H1 (cell line): Measurements from ENCODE around the gene GIN1.

Experiments used
- BACH1 ChIP-seq: IDR thresholded peaks from 2 replicates; pipeline ENCODE4 v1.6.1; 2012; ENCODE audit warnings: low read length, improper control_type of control experiment
- BRCA1 ChIP-seq: IDR thresholded peaks from 2 replicates; pipeline ENCODE4 v1.6.1; 2012; ENCODE audit warnings: low read depth, low read length, improper control_type of control experiment
- CHD2 ChIP-seq: IDR thresholded peaks from 2 replicates; pipeline ENCODE4 v1.6.1; 2012; ENCODE audit warnings: low read length, improper control_type of control experiment
- CREB1 ChIP-seq: IDR thresholded peaks from 2 replicates; pipeline ENCODE4 v1.6.1; 2012; ENCODE audit warnings: inconsistent platforms
- CTBP2 ChIP-seq: IDR thresholded peaks from 2 replicates; pipeline ENCODE4 v1.7.0; 2011; ENCODE audit warnings: borderline replicate concordance, mild to moderate bottlenecking, moderate library complexity, mixed read lengths, low read length; ENCODE audit not compliant: insufficient read depth, insufficient read length
- EGR1 ChIP-seq: IDR thresholded peaks from 2 replicates; pipeline ENCODE4 v1.6.1; 2011; ENCODE audit warnings: low read depth, low read length, borderline replicate concordance
- FOSL1 ChIP-seq: IDR thresholded peaks from 2 replicates; pipeline ENCODE4 v1.6.1; 2011; ENCODE audit warnings: mild to moderate bottlenecking, low read depth, low read length, moderate library complexity; ENCODE audit not compliant: insufficient read depth
- SP4 ChIP-seq: IDR thresholded peaks from 2 replicates; pipeline ENCODE4 v1.6.1; 2012; ENCODE audit warnings: low read length, inconsistent platforms
- TBP ChIP-seq: IDR thresholded peaks from 2 replicates; pipeline ENCODE4 v1.6.1; 2011; ENCODE audit warnings: low read depth, low read length, improper control_type of control experiment
- TF ChIP-seq, protein P1 (sequence below), 3 experiments: IDR thresholded peaks; 1 replicate in 2 of 3; 2 replicates in 1 of 3; pipeline versions ENCODE4 v1.5.1 to v1.6.1; 2011; ENCODE audit warnings: low read length in 3 of 3, mild to moderate bottlenecking in 3 of 3, inconsistent platforms in 2 of 3, low read depth in 1 of 3, moderate library complexity in 1 of 3; ENCODE audit not compliant: insufficient read depth in 1 of 3; ENCODE audit errors: control extremely low read depth in 1 of 3
- TF ChIP-seq, protein P2 (sequence below): IDR thresholded peaks from 2 replicates; pipeline ENCODE4 v1.6.1; 2011; ENCODE audit warnings: low read depth, mild to moderate bottlenecking, low read length; ENCODE audit not compliant: insufficient read depth

DNA sequence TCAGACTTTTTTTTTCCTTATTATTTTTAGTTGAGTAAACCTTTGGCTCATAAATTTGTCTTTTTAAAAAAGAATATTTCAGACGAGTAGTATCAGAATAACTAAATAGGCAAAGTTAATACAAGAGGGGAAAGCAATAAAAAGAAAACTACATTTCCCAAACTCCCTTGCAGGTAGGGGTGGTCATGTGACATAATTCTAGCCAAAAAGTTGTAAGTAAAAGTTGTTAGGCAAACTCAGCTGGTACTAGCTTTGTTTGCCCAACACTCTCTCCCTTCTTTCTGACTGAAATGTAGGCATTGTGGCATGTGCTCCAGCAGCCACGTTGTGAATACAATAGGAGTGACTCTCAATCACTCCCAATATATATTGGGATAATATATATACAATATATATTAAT is 20.9 kb downstream of the GIN1 start:
- TF ChIP-seq CREB1 (no peak), TBP (no peak), CHD2 (no peak), SP4 (no peak), FOSL1 (no peak), BRCA1 (no peak), EGR1 (no peak), CTBP2 (no peak), BACH1 (no peak)
- TF ChIP-seq, protein P1, sequence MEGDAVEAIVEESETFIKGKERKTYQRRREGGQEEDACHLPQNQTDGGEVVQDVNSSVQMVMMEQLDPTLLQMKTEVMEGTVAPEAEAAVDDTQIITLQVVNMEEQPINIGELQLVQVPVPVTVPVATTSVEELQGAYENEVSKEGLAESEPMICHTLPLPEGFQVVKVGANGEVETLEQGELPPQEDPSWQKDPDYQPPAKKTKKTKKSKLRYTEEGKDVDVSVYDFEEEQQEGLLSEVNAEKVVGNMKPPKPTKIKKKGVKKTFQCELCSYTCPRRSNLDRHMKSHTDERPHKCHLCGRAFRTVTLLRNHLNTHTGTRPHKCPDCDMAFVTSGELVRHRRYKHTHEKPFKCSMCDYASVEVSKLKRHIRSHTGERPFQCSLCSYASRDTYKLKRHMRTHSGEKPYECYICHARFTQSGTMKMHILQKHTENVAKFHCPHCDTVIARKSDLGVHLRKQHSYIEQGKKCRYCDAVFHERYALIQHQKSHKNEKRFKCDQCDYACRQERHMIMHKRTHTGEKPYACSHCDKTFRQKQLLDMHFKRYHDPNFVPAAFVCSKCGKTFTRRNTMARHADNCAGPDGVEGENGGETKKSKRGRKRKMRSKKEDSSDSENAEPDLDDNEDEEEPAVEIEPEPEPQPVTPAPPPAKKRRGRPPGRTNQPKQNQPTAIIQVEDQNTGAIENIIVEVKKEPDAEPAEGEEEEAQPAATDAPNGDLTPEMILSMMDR (IDR thresholded peaks at IDR 0.05; ENCODE audit: control extremely low read depth in 1 of 3, insufficient read depth in 1 of 3, low read depth in 1 of 3, low read length in 3 of 3) = no peak
- TF ChIP-seq, protein P2, sequence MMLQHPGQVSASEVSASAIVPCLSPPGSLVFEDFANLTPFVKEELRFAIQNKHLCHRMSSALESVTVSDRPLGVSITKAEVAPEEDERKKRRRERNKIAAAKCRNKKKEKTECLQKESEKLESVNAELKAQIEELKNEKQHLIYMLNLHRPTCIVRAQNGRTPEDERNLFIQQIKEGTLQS = no peak
